HepG2 (cell line): ENCODE results near the gene RNF208. TPM values are rescaled to one million over a fixed set of nuclear protein-coding genes. Genes with fewer than 3 reads are reported as not detected.
A peak's percentile ranks its signal among the peaks of the same experiment; 100 is the strongest.

Experiments used
- AGO1 ChIP-seq: fragments of 200-400 bp; formaldehyde crosslinking; IDR thresholded peaks from 2 replicates; pipeline ENCODE4 v1.6.1; 2017; ENCODE audit warnings: mild to moderate bottlenecking, low read depth, low read length, moderate library complexity; ENCODE audit not compliant: poor library complexity, severe bottlenecking
- ATF7 ChIP-seq, 2 experiments: fragments of 450-650 bp in 1 of 2; sonication (generic) in 1 of 2; formaldehyde crosslinking in 1 of 2; IDR thresholded peaks; 2 replicates each; pipeline versions ENCODE4 v1.4.0 to v1.6.1; 2016 to 2020; ENCODE audit warnings: antibody characterized with exemption in 1 of 2, mild to moderate bottlenecking in 1 of 2, missing genetic modification reagents in 1 of 2
- ATM ChIP-seq: fragments of 450-650 bp; IDR thresholded peaks from 2 replicates; pipeline ENCODE4 v1.7.1; 2017; ENCODE audit warnings: mild to moderate bottlenecking, borderline replicate concordance
- CC2D1A ChIP-seq: sonication (generic); formaldehyde crosslinking; IDR thresholded peaks from 2 replicates; pipeline ENCODE4 v1.8.1; 2023; ENCODE audit warnings: mild to moderate bottlenecking, missing genetic modification reagents
- MEIS2 ChIP-seq: sonication (generic); formaldehyde crosslinking; IDR thresholded peaks from 2 replicates; pipeline ENCODE4 v1.9.0; 2021; ENCODE audit warnings: mild to moderate bottlenecking, missing genetic modification reagents
- MTA3 ChIP-seq: sonication (generic); formaldehyde crosslinking; IDR thresholded peaks from 2 replicates; pipeline ENCODE4 v1.4.0; 2020; ENCODE audit warnings: missing genetic modification reagents
- NFATC3 ChIP-seq: sonication (generic); formaldehyde crosslinking; IDR thresholded peaks from 2 replicates; pipeline ENCODE4 v1.5.1; 2020; ENCODE audit warnings: mild to moderate bottlenecking, missing genetic modification reagents
- POLR2AphosphoS5 ChIP-seq: IDR thresholded peaks from 2 replicates; pipeline ENCODE4 v1.6.1; 2012; ENCODE audit warnings: low read depth, low read length
- SRF ChIP-seq: IDR thresholded peaks from 2 replicates; pipeline ENCODE4 v1.6.1; 2011; ENCODE audit warnings: mild to moderate bottlenecking, low read depth, low read length, moderate library complexity
- SYNCRIP ChIP-seq: fragments of 200-400 bp; formaldehyde crosslinking; IDR thresholded peaks from 2 replicates; pipeline ENCODE4 v1.6.1; 2018; ENCODE audit warnings: mild to moderate bottlenecking, low read depth, low read length; ENCODE audit not compliant: insufficient read depth
- ZFAT ChIP-seq: sonication (generic); formaldehyde crosslinking; conservative IDR thresholded peaks from 2 replicates; pipeline ENCODE4 v1.8.1; 2023; ENCODE audit warnings: missing genetic modification reagents, inconsistent platforms
- ZNF562 ChIP-seq: sonication (generic); formaldehyde crosslinking; IDR thresholded peaks from 2 replicates; pipeline ENCODE4 v1.8.0; 2022; ENCODE audit warnings: missing genetic modification reagents, borderline replicate concordance
- ZNF577 ChIP-seq: sonication (generic); formaldehyde crosslinking; IDR thresholded peaks from 2 replicates; pipeline ENCODE4 v1.4.0; 2020; ENCODE audit warnings: mild to moderate bottlenecking, low read depth, missing genetic modification reagents, borderline replicate concordance
- ZNF616 ChIP-seq: sonication (generic); formaldehyde crosslinking; IDR thresholded peaks from 2 replicates; pipeline ENCODE4 v1.5.0; 2020; ENCODE audit warnings: low read depth, mild to moderate bottlenecking, missing genetic modification reagents
- ZSCAN29 ChIP-seq: sonication (generic); formaldehyde crosslinking; conservative IDR thresholded peaks from 2 replicates; pipeline ENCODE4 v1.4.0; 2020; ENCODE audit warnings: mild to moderate bottlenecking, missing genetic modification reagents
- polyA plus RNA-seq, 8 experiments: library from polyadenylated mRNA; depleted of rRNA in 3 of 8; stranded (reverse) in 7 of 8; unstranded in 1 of 8; fragments of >200 nt; fragmentation: Illumina TruSeq in 4 of 8; extraction: Trizol in 4 of 8; gene quantifications; 2 replicates each; pipeline versions ENCODE4 v1.2.1 to v1.2.3, GENCODE V29; 2011 to 2016; ENCODE audit warnings: low read depth in 4 of 8, missing spikeins in 1 of 8, mixed read lengths in 1 of 8; ENCODE audit not compliant: insufficient read depth in 1 of 8
- total RNA-seq, 5 experiments: library from RNA; depleted of rRNA; stranded (reverse); fragments of >200 nt; fragmentation: Illumina TruSeq; extraction: Trizol; gene quantifications; 2 replicates each; pipeline ENCODE4 v1.2.3, GENCODE V29; 2016; ENCODE audit warnings: low read depth in 1 of 5
- TF ChIP-seq, protein P1 (sequence below): sonication (generic); formaldehyde crosslinking; IDR thresholded peaks from 2 replicates; pipeline ENCODE4 v1.5.0; 2020; ENCODE audit warnings: mild to moderate bottlenecking, missing genetic modification reagents, moderate library complexity
- TF ChIP-seq, protein P2 (sequence below): sonication (generic); formaldehyde crosslinking; IDR thresholded peaks from 2 replicates; pipeline ENCODE4 v1.8.1; 2023; ENCODE audit warnings: mild to moderate bottlenecking, missing genetic modification reagents, borderline replicate concordance
- TF ChIP-seq, protein P3 (sequence below): sonication (generic); formaldehyde crosslinking; IDR thresholded peaks from 2 replicates; pipeline ENCODE4 v1.4.0; 2020; ENCODE audit warnings: missing genetic modification reagents
- TF ChIP-seq, protein P4 (sequence below): sonication (generic); formaldehyde crosslinking; IDR thresholded peaks from 2 replicates; pipeline ENCODE4 v1.8.0; 2022; ENCODE audit warnings: mild to moderate bottlenecking, missing genetic modification reagents, borderline replicate concordance
- TF ChIP-seq, protein P5 (sequence below): sonication (generic); formaldehyde crosslinking; IDR thresholded peaks from 2 replicates; pipeline ENCODE4 v1.4.0; 2020; ENCODE audit warnings: missing genetic modification reagents, mild to moderate bottlenecking, borderline replicate concordance

The RNF208 gene
- total and polyA plus RNA-seq, 2 of the 13 experiments (the other 11 are each of a cell fraction or from before 2014, with no cell fraction given): 1.6 to 2.1 TPM

DNA sequence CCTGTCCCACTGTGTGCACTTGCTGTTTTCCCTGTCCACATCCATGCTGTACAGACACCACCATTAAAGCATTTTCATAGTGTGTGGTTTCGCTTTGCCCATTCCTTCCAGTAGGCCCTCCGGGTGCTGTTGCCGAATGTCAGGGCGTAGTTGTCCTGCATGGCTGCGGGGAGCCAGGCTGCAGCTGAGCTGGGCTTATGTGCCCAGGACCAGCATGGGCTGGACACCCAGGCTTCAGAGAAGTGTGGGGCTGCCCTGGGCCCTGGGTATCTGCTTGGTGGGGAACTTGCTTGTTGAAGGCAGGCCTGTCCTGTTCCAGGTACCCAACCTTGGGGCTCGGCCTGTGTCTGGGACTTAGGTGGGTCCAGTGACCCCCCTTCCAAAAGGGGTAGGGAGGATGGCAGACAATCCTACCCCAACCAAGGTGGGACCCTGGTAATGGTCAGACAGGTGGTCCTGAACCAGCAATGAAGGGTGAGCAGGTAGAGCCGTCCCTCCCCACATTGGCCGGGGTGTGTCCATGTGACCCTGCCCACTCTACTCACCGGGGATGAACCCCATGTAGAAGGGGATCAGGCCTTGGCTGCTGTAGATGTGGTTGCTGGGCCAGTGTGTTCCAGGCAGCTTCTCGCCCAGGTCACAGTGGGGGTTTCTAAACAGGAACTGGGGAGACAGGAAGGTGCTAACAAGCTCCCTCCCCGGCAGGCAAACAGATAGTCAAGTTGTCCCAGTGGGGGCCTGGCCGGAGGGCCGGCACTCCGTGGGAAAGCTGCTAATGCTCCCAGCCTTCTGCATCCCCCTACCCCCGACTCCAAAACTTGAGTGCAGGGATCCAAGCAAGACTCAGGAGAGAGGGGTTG lies 21.8 kb upstream of the RNF208 start (continued):
- TF ChIP-seq, protein P1, sequence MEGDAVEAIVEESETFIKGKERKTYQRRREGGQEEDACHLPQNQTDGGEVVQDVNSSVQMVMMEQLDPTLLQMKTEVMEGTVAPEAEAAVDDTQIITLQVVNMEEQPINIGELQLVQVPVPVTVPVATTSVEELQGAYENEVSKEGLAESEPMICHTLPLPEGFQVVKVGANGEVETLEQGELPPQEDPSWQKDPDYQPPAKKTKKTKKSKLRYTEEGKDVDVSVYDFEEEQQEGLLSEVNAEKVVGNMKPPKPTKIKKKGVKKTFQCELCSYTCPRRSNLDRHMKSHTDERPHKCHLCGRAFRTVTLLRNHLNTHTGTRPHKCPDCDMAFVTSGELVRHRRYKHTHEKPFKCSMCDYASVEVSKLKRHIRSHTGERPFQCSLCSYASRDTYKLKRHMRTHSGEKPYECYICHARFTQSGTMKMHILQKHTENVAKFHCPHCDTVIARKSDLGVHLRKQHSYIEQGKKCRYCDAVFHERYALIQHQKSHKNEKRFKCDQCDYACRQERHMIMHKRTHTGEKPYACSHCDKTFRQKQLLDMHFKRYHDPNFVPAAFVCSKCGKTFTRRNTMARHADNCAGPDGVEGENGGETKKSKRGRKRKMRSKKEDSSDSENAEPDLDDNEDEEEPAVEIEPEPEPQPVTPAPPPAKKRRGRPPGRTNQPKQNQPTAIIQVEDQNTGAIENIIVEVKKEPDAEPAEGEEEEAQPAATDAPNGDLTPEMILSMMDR: no peak
- TF ChIP-seq, protein P2, sequence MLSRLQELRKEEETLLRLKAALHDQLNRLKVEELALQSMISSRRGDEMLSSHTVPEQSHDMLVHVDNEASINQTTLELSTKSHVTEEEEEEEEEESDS (CRISPR knock-in tag): no peak
- TF ChIP-seq POLR2AphosphoS5 (peak; percentile 82), ZFAT (CRISPR knock-in tag) (no peak), CC2D1A (CRISPR knock-in tag) (no peak), NFATC3 (CRISPR knock-in tag) (no peak), MEIS2 (CRISPR knock-in tag) (no peak), ATM (no peak), SYNCRIP (no peak), ZSCAN29 (CRISPR knock-in tag) (no peak), ZNF562 (CRISPR knock-in tag) (no peak), ZNF616 (CRISPR knock-in tag) (no peak), ZNF577 (CRISPR knock-in tag) (no peak), SRF (no peak), MTA3 (no peak), AGO1 (peak; percentile 96), ATF7 (IDR thresholded peaks at IDR 0.05) (no peak), ATF7 (CRISPR knock-in tag; IDR thresholded peaks at IDR 0.05) (no peak)
- TF ChIP-seq, protein P3, sequence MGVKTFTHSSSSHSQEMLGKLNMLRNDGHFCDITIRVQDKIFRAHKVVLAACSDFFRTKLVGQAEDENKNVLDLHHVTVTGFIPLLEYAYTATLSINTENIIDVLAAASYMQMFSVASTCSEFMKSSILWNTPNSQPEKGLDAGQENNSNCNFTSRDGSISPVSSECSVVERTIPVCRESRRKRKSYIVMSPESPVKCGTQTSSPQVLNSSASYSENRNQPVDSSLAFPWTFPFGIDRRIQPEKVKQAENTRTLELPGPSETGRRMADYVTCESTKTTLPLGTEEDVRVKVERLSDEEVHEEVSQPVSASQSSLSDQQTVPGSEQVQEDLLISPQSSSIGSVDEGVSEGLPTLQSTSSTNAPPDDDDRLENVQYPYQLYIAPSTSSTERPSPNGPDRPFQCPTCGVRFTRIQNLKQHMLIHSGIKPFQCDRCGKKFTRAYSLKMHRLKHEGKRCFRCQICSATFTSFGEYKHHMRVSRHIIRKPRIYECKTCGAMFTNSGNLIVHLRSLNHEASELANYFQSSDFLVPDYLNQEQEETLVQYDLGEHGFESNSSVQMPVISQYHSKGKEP (CRISPR knock-in tag): no peak
- TF ChIP-seq, protein P4, sequence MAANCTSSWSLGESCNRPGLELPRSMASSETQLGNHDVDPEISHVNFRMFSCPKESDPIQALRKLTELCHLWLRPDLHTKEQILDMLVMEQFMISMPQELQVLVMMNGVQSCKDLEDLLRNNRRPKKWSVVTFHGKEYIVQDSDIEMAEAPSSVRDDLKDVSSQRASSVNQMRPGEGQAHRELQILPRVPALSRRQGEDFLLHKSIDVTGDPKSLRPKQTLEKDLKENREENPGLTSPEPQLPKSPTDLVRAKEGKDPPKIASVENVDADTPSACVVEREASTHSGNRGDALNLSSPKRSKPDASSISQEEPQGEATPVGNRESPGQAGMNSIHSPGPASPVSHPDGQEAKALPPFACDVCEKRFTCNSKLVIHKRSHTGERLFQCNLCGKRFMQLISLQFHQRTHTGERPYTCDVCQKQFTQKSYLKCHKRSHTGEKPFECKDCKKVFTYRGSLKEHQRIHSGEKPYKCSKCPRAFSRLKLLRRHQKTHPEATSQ: no peak
- TF ChIP-seq, protein P5, sequence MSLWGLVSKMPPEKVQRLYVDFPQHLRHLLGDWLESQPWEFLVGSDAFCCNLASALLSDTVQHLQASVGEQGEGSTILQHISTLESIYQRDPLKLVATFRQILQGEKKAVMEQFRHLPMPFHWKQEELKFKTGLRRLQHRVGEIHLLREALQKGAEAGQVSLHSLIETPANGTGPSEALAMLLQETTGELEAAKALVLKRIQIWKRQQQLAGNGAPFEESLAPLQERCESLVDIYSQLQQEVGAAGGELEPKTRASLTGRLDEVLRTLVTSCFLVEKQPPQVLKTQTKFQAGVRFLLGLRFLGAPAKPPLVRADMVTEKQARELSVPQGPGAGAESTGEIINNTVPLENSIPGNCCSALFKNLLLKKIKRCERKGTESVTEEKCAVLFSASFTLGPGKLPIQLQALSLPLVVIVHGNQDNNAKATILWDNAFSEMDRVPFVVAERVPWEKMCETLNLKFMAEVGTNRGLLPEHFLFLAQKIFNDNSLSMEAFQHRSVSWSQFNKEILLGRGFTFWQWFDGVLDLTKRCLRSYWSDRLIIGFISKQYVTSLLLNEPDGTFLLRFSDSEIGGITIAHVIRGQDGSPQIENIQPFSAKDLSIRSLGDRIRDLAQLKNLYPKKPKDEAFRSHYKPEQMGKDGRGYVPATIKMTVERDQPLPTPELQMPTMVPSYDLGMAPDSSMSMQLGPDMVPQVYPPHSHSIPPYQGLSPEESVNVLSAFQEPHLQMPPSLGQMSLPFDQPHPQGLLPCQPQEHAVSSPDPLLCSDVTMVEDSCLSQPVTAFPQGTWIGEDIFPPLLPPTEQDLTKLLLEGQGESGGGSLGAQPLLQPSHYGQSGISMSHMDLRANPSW (CRISPR knock-in tag): no peak
